ENCODE results near the gene DUT.

DNA sequence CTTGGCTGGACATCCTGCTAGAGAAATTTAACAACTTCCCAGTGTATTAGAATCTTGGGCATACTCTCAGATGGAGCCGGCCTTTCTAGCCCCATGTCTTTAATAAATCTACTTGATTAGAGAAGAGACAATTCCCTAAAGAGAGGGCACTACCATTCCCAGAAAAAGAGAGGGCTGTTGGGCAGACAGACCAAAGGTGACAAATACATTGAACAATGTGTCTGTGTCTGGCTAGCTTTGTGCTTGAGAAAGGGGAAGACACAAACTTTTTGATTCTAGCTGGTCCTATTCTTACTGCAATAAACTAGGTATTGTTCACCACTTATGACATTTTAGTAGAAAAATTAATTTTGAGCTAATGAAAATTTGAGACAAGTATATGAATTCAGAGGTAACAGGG, 57.7 kb downstream of the DUT start:
- TF ChIP-seq, protein P1, sequence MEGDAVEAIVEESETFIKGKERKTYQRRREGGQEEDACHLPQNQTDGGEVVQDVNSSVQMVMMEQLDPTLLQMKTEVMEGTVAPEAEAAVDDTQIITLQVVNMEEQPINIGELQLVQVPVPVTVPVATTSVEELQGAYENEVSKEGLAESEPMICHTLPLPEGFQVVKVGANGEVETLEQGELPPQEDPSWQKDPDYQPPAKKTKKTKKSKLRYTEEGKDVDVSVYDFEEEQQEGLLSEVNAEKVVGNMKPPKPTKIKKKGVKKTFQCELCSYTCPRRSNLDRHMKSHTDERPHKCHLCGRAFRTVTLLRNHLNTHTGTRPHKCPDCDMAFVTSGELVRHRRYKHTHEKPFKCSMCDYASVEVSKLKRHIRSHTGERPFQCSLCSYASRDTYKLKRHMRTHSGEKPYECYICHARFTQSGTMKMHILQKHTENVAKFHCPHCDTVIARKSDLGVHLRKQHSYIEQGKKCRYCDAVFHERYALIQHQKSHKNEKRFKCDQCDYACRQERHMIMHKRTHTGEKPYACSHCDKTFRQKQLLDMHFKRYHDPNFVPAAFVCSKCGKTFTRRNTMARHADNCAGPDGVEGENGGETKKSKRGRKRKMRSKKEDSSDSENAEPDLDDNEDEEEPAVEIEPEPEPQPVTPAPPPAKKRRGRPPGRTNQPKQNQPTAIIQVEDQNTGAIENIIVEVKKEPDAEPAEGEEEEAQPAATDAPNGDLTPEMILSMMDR (IDR thresholded peaks at IDR 0.05; ENCODE audit: insufficient read depth, low read length), result no peak
- TF ChIP-seq POLR2AphosphoS5 (IDR thresholded peaks at IDR 0.05; ENCODE audit: low read depth) (no peak), GABPA (IDR thresholded peaks at IDR 0.05; ENCODE audit: low read depth) (no peak)
